NB4 (cell line): ENCODE results near the gene SS18L1.
"Not testable (repeated sequence)": the region's sequence is repeated elsewhere in the genome, so short reads cannot be mapped to it uniquely, and the experiment has no call there.

Source experiments
- DNase-seq: peaks from one replicate; pipeline ENCODE4 v3.0.0; 2010; ENCODE audit warnings: low read depth
- H3K4me3 ChIP-seq: one replicate; pipeline ENCODE4 v1.5.1; 2011; ENCODE audit warnings: mild to moderate bottlenecking, low read depth, low read length, moderate library complexity
- CTCF ChIP-seq: IDR thresholded peaks from one replicate; pipeline ENCODE4 v1.5.1; 2012; ENCODE audit warnings: low read depth, low read length
- MAX ChIP-seq: IDR thresholded peaks from 2 replicates; pipeline ENCODE4 v1.6.1; 2011; ENCODE audit warnings: low read depth, low read length
- MYC ChIP-seq: IDR thresholded peaks from 2 replicates; pipeline ENCODE4 v1.6.1; 2011; ENCODE audit warnings: low read depth, low read length
- POLR2A ChIP-seq: IDR thresholded peaks from 2 replicates; pipeline ENCODE4 v1.6.1; 2011; ENCODE audit warnings: mild to moderate bottlenecking; ENCODE audit not compliant: insufficient read length; ENCODE audit errors: extremely low read depth

SS18L1 gene

GRCh38 chr20:62104234-62104789, 39.3 kb upstream of the SS18L1 start:
- DNase-seq = no peak
- TF ChIP-seq MYC = no peak
- TF ChIP-seq POLR2A = no peak
- TF ChIP-seq CTCF = no peak
- no peak for TF ChIP-seq MAX
- no peak overlapping the region for H3K4me3 ChIP-seq

GRCh38 chr20:62104791-62105345, 38.7 kb upstream of the SS18L1 start:
- no peak overlapping the region for H3K4me3 ChIP-seq
- TF ChIP-seq MAX (no peak), MYC (no peak)
- DNase-seq = no peak

- DNase-seq = no peak
- TF ChIP-seq MAX = no peak
- H3K4me3 ChIP-seq = no peak overlapping the region
These were observed 38.0 kb upstream of the SS18L1 start for GRCh38 chr20:62105592-62105991.

GRCh38 chr20:62111148-62111547, 32.4 kb upstream of the SS18L1 start:
- TF ChIP-seq POLR2A (no peak), MYC (no peak), CTCF (no peak), MAX (no peak)
- H3K4me3 ChIP-seq = no peak overlapping the region
- DNase-seq = peak; percentile 41

GRCh38 chr20:62112368-62112767, 31.2 kb upstream of the SS18L1 start:
- DNase-seq = no peak
- TF ChIP-seq POLR2A (no peak), MAX (no peak), MYC (no peak), CTCF (no peak)
- no peak overlapping the region for H3K4me3 ChIP-seq

GRCh38 chr20:62114894-62115293, 28.7 kb upstream of the SS18L1 start:
- no peak for DNase-seq
- TF ChIP-seq MYC = no peak
- TF ChIP-seq CTCF = no peak
- TF ChIP-seq MAX = no peak
- TF ChIP-seq POLR2A = no peak
- H3K4me3 ChIP-seq = no peak overlapping the region

GRCh38 chr20:62115800-62116407, 27.7 kb upstream of the SS18L1 start:
- not testable (repeated sequence) for H3K4me3 ChIP-seq, DNase-seq
